OCI-M2 (cell line): ENCODE data around the gene MICAL3.
"Not testable (repeated sequence)": the region's sequence is repeated elsewhere in the genome, so short reads cannot be mapped to it uniquely, and the experiment has no call there.

Experiments
- DNase-seq: peaks from one replicate; lab custom pipeline; 2025; ENCODE audit not compliant: unreplicated experiment; lab: John Stamatoyannopoulos, UW

MICAL3 gene

DNA sequence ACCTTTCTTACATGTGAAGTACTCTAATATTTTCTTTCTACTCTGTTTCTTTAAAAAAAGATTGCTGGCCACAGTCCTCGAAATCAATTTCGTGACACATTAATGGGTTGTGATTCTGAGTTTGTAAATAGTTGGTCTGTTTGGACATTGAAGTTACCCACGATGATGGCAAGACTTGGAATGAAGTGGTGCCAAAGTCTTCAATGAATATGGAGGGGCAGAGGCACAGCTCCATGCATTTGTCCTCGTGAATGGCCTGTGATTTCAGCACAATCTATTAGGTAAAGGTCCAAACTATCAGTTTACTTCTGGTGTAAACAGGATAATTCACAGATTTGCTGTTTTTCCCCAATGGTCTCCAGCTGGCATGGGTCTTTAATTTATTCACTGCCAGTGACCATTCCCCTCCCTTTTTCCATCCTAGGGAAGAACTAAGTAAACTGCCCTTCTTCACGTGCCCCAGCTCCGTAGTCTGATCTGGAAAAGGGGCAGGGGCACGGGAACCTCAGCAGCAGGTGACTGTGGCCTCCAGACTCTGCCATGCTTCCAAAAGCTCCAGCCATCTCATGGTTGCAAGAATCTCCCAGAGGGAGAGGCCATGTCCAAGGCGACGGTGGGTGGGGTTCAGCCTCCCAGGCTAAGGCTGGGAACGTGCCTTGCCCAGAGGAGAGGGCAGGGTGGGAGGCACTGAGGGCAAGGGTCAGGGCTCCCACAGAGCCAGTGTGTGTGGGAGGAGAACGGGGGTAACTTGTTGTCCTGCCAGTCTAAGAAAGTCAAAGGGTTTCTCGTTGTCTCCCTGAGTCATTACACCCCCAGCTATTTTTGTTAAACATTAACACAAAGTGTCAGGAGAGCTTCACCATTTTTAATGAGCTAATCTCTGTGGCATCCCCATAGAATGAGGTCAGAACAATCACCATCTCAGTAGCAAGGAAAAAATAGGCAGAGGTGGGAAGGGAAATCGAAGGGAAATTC, 36.6 kb upstream of the MICAL3 start:
- no peak for DNase-seq

GRCh38 chr22:18059991-18060390, 35.6 kb upstream of the MICAL3 start:
- no peak for DNase-seq

- DNase-seq: no peak
Observed at GRCh38 chr22:18059473-18059872, 35.1 kb upstream of the MICAL3 start.

- no peak for DNase-seq
Observed at GRCh38 chr22:18059094-18059417, 34.7 kb upstream of the MICAL3 start.

DNA sequence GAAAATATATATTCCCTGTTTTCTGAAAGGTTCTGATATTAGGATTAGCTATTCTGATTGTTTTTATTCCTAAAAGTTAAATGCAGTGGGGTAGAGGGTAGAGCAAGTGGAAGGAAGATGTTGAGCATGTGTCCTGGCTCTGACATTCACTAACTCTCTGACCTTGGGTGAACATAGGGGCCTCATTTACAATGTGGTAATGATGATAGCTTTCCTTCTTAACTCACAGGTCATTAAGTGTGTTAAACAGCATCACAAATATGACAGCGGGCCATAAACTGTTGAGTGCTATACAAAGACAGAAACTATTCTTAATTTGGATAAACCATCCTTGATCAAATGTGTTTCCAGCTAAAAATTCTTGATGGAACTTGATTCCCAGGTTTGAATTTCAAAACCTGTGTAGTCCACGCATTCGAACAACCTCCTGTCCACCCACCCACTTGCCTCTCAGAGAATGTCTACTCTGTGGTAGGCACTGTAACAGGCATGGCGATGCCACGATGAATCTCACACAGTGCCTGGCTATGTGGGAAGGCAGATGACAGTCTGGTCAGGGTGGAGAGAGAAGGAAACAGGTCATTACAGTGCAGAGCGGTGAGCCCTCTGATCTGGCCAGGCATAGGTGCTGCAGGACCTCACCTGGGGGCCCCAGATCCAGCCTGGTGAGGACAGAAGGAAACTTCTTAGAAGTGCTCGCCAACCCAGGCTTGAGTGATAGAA, 34.2 kb upstream of the MICAL3 start:
- no peak for DNase-seq

GRCh38 chr22:18057568-18058209, 33.3 kb upstream of the MICAL3 start:
- no peak for DNase-seq

GRCh38 chr22:18056807-18057474, 32.6 kb upstream of the MICAL3 start:
- no peak for DNase-seq

DNA sequence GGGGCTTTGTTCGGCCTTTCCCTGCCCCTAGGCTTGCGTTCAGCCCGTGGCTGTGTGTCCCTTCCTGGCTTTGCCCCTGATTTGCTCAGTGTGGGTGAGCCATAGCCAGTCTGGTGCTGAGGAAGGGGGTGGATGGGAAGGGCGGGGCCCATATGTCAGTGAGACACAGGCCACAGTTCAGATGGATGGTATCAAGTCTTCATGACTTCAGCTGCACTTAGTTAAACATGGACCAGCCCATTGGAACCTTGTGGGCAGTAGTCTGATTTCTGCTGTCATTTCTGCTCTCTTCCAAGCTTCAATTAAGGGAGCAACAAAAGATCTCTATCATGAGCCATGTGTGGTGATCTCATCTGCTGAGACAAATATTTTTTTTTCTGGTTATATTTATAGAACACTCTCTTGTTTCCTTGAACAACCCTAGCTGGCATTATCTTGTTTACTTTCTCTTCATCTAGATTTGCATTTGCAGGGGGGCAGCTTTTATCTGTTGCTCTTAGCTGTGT, 31.9 kb upstream of the MICAL3 start:
- no peak for DNase-seq

DNA sequence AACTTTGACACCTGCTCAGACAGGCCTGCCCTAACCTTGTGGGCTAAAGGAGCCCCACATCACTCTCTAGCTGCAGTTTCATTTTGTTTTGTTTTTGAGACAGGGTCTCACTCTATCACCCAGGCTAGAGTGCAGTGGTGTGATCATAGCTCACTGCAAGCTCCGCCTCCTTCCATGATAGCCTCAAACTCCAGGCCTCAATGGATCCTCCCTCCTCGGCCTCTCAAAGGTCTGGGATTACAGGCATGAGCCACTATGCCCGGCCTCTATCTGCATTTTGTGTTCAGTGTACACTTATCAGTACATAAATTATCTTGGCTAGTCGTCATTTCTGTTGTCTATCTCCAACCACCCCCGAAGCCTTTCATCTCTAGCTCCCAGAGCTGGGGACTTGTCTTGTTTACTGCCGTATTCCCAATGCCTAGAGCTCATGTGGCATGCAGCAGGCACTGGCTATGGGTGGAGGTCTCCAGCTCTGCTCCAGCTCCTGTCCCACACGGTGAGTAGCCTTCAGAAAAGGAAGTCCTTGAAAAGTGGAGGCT, 31.3 kb upstream of the MICAL3 start:
- DNase-seq: no peak

- DNase-seq: not testable (repeated sequence)
Observed at GRCh38 chr22:18053216-18053946, 29.0 kb upstream of the MICAL3 start.

DNA sequence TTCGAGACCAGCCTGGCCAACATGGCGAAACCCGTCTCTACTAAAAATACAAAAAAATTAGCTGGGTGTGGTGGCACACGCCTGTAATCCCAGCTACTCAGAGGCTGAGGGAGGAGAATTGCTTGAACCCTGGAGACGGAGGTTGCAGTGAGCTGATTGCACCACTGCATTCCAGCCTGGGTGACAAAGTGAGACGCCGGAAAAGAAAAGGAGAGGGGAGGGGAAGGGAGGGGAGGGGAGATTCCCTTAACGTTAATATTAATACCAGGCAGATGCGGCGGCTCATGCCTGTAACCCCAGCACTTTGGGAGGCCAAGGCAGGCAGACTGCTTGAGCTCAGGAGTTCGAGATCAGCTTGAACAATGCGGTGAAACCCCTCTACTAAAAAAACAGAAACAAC, 26.8 kb upstream of the MICAL3 start:
- not testable (repeated sequence) for DNase-seq

DNA sequence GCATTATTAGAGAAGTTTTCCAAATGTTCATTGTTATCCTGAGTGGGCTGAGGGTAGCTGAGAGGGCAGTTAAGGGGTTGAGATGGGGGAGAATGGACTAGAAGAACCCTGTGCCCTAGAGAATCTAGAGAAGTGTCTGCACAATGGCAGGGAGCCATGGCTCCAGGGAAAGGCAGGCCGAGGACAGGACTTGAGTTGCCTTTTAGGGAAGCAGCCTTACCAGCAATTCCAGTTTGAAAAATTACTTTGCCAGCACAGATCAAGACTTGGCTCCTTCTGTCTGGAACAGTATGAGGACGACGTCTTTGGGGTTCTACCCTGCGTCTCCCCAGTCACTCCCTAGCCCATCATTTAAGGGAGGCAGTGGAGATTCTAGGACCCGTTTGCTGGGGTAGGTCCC, 25.7 kb upstream of the MICAL3 start:
- no peak for DNase-seq

DNA sequence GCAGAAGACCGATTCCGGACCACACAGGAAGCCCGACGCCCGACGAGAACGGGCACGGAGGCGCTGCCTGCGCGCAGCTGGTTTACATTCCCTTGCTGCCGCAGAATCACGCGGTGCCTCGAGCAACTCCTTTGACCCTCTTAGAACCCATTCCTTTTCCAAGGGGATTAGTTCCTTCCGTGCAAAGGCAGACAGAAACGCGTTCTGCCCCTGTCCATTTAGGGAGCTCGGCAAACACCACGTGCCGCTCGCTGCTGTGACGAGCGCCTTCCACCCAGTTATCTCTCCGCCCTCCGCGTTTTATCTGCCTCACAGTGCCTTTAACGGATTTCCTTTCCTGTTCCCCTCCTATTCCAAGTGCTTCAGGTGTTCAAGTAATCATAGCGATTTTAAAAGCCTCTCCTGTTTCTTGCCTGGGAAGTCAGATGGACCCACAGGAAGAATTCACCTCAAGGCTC, 24.1 kb upstream of the MICAL3 start:
- DNase-seq: no peak

DNA sequence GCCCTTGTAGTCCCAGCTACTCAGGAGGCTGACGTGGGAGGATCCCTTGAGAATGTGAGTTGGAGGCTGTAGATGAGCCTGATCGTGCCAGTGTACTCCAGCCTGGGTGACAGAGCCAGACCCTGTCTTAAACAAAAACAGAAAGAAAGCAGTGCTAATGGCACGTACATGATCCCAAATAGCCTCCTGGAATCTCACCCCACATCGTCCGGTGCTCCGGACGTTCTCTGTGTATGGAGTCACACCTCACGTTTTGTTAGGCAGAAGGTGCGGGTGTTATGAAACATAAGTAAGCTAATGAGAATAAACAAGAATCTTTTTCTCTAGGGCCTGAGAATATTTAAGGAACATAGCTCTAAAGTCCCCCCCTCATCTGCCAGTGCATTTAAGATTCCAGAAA, 23.7 kb upstream of the MICAL3 start:
- DNase-seq: no peak

DNA sequence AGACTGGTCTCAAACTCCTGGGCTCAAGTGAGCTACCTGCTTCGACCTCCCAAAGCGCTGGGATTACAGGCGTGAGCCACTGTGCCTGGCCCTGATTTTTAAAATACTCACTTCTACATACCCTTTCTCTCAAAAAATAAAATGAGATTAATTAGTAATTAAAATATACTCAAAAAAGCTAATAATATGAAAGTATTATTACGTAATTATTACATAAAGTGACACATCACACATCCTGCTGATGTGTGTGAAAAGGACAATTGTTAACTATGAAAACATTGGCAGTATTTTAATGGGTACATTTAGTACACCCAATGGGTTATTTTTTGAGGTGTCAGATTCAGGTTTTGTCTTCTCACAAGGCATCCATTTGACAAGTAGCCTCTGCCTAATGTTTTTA, 21.4 kb upstream of the MICAL3 start:
- no peak for DNase-seq

- no peak for DNase-seq
Observed at GRCh38 chr22:18044548-18045271, 20.3 kb upstream of the MICAL3 start.

DNA sequence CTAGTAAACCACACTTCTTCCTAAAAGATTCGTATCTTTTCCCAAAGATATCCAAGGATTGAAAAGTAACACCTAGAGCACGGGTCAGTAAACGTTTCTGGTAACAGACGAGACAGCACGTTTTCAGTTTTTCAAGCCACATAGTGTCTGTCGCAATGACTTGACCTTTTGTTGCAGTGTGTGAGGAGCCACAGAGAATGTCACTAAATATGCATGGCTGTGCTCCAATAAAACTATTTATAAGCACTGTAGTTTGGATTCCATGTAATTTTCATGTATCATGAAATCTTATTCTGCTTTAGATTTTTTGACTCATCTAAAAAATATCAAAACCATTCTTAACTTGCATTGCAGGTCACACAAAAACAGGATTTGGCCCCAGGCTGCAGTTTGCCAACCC, 18.3 kb upstream of the MICAL3 start:
- no peak for DNase-seq

DNA sequence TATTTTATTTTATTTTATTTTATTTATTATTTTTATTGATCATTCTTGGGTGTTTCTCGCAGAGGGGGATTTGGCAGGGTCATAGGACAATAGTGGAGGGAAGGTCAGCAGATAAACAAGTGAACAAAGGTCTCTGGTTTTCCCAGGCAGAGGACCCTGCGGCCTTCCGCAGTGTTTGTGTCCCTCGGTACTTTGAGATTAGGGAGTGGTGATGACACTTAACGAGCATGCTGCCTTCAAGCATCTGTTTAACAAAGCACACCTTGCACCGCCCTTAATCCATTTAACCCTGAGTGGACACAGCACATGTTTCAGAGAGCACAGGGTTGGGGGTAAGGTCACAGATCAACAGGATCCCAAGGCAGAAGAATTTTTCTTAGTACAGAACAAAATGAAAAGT, 16.5 kb upstream of the MICAL3 start:
- not testable (repeated sequence) for DNase-seq

- no peak for DNase-seq
Observed at GRCh38 chr22:18035751-18036150, 11.4 kb upstream of the MICAL3 start.
